NT2/D1 (cell line): Measurements from ENCODE around the gene GPS2.

Source experiments
- DNase-seq: peaks from one replicate; pipeline ENCODE4 v3.0.0-alpha.2; 2011; ENCODE audit warnings: low read depth, low spot score
- H3K27me3 ChIP-seq: 2 replicates; pipeline ENCODE4 v1.6.0; 2011; ENCODE audit warnings: mild to moderate bottlenecking; ENCODE audit not compliant: insufficient read length, insufficient read depth
- H3K36me3 ChIP-seq: 2 replicates; pipeline ENCODE4 v1.6.1; 2011; ENCODE audit warnings: mild to moderate bottlenecking, low read length, mixed read lengths; ENCODE audit not compliant: insufficient read depth, insufficient read length
- H3K4me1 ChIP-seq: 2 replicates; pipeline ENCODE4 v1.5.1; 2011; ENCODE audit not compliant: insufficient read depth, insufficient read length
- H3K4me3 ChIP-seq: 2 replicates; pipeline ENCODE4 v1.5.1; 2011; ENCODE audit warnings: low read depth; ENCODE audit not compliant: insufficient read length
- H3K9ac ChIP-seq: 2 replicates; pipeline ENCODE4 v1.6.0; 2011; ENCODE audit warnings: low read depth; ENCODE audit not compliant: insufficient read length
- H3K9me3 ChIP-seq: 2 replicates; pipeline ENCODE4 v1.5.1; 2011; ENCODE audit warnings: mild to moderate bottlenecking, low read length; ENCODE audit not compliant: insufficient read depth
- SUZ12 ChIP-seq: IDR thresholded peaks from 2 replicates; pipeline ENCODE4 v1.6.1; 2011; ENCODE audit not compliant: insufficient read length, insufficient read depth; ENCODE audit errors: extremely low read depth
- YY1 ChIP-seq: IDR thresholded peaks from 2 replicates; pipeline ENCODE4 v1.6.1; 2011; ENCODE audit not compliant: insufficient read length, insufficient read depth
- ZNF274 ChIP-seq: IDR thresholded peaks from 2 replicates; pipeline ENCODE4 v1.6.1; 2011; ENCODE audit warnings: mild to moderate bottlenecking, low read depth, low read length

Gene GPS2, protein sequence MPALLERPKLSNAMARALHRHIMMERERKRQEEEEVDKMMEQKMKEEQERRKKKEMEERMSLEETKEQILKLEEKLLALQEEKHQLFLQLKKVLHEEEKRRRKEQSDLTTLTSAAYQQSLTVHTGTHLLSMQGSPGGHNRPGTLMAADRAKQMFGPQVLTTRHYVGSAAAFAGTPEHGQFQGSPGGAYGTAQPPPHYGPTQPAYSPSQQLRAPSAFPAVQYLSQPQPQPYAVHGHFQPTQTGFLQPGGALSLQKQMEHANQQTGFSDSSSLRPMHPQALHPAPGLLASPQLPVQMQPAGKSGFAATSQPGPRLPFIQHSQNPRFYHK

DNA sequence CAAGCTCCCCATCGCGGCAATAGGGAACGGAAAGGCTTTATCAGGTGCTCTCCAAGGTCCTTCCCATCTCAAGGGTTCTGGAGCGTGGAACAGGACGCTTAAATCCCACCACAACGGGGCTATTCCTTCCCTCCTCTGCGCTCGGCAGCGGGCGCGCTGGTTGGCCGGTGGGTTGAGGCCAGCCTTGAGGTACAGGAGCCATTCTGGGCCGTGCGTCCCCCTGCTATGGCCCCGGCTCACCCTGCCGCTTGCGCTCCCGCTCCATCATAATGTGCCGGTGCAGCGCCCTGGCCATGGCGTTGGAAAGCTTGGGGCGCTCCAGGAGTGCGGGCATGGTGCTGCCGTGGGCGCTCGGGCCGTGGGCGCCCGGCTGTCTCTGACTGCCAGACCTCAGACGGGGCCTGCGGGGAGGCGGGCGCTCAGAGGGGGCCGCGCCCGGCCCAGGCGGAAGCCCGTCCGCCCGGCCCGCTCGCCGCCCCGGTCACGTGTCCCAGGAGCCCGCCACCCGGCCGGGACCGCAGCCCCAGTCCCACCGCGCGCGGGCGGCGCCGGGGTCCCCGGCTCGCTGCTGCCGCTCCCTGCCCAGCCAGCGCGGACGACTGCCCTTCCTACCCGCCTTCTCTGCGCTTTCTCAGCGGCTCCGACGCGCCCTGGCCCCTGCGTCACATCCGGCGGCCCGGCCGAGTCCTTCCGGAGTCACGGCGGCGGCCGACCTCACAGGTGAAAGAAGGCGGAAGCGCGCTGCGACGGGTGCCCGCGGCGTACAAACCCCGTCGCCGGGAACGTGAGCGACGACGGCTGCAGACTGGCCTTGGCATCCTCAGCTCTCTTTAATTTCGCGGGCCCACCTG, at the start of gene GPS2:
Gene GPS2, minus strand, starts transcription at position 642 of the 851 bp plus-strand sequence. Its CDS starts 308 bp downstream, at position 334.
- TF ChIP-seq YY1 (no peak), SUZ12 (no peak), ZNF274 (no peak)
- peak within 1 kb of the TSS; percentile 66 for H3K4me3 ChIP-seq
- peaks cover 71% of the 10 kb centered on the region for H3K36me3 ChIP-seq
- H3K9ac ChIP-seq = peak within 1 kb of the TSS; percentile 87
- H3K4me1 ChIP-seq = peaks cover 6% of the 10 kb centered on the region
- H3K9me3 ChIP-seq = no peaks in the 10 kb centered on the region
- DNase-seq = peak; percentile 77
- no peaks in the 10 kb centered on the region for H3K27me3 ChIP-seq

DNA sequence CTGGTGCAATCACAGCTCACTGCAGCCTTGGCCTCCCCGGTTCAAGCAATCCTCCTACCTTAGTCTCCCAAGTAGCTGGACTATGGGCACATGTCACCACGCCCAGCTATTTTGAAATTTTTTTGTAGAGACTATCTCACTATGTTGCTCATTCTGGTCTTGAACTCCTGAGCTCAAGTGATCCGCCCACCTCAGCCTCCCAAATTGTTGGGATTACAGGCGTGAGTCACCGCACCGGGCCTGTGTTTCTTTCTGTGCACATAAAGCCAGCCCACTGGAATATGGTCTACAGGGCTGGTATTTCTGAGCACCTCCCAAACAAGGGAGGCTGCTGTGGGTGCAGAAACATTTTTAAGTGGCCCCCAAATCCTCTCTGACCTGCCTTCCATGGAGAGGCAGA, 48.2 kb upstream of the GPS2 start:
- Histone ChIP-seq H3K4me3 (no peak overlapping the region), H3K27me3 (no peaks in the 10 kb centered on the region), H3K9ac (no peak overlapping the region), H3K4me1 (no peaks in the 10 kb centered on the region), H3K36me3 (no peaks in the 10 kb centered on the region), H3K9me3 (no peaks in the 10 kb centered on the region)
- no peak for DNase-seq
- TF ChIP-seq ZNF274 = no peak
- no peak for TF ChIP-seq SUZ12
- TF ChIP-seq YY1 = no peak

DNA sequence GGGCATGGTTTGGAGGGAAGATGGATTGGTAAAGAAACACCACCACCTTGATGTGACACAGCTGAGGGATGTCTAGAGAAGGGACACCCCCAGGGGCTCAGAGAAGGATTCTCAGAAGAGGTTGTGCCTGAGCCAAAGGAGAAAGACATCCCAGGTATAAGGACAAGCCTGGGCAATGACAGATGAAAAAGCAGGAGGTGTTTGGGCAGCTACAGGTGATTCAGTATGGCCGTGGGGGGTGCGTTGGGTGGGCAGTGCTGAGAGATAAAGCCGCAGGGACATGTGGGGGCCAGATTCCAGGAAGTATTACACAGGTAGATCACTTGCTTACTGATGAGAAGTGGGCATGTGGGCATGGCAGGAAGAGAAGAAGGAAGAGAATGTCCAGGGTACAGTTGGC, 46.7 kb upstream of the GPS2 start:
- no peaks in the 10 kb centered on the region for H3K36me3 ChIP-seq
- H3K27me3 ChIP-seq = no peaks in the 10 kb centered on the region
- no peaks in the 10 kb centered on the region for H3K9me3 ChIP-seq
- DNase-seq = no peak
- no peak overlapping the region for H3K4me3 ChIP-seq
- no peaks in the 10 kb centered on the region for H3K4me1 ChIP-seq
- TF ChIP-seq YY1 = no peak
- TF ChIP-seq ZNF274 = no peak
- no peak overlapping the region for H3K9ac ChIP-seq

DNA sequence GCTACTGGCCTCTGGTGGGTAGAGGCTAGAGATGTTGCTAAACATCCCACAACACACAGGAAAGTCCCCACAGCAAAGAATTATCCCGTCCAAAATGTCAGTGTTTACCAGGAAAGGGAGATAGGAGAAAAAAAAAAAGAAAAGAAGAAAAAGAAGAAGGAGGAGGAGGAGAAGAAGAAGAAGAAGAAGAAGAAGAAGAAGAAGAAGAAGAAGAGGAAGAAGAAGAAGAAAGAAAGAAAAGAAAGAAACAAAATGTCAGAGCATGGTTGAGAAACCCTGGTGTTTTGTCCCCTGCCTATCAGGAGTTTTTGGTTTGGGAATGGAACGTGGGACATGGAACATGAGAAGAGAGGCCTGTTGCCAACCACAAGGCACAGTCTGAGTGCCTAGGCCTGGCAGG, 42.2 kb upstream of the GPS2 start:
- Histone ChIP-seq H3K9ac (no peak overlapping the region), H3K4me1 (peaks cover 10% of the 10 kb centered on the region), H3K4me3 (no peak overlapping the region), H3K27me3 (peaks cover 4% of the 10 kb centered on the region), H3K9me3 (no peaks in the 10 kb centered on the region), H3K36me3 (no peaks in the 10 kb centered on the region)
- no peak for DNase-seq
- TF ChIP-seq SUZ12 (no peak), YY1 (no peak), ZNF274 (no peak)

DNA sequence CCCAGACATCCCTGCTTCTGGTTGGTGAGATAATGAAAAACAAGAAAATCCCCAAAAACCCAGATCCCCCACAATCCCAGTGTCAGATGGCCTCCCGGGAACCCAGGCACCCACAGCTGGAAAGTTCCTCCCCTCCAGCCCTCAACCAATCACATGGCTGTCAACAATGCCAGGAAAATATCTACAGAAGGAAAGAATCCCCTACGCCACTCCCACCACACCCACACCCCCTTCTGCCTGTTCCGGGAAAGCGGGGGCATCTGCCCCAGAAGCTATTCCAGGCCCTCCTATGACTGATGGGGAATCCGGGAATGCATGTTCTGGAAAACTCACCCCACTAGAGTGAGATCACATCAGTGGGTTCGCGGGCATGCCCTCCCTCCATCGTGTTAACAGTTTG, 41.6 kb upstream of the GPS2 start:
- no peaks in the 10 kb centered on the region for H3K36me3 ChIP-seq
- H3K4me1 ChIP-seq = peaks cover 10% of the 10 kb centered on the region
- peaks cover 4% of the 10 kb centered on the region for H3K27me3 ChIP-seq
- DNase-seq = no peak
- no peaks in the 10 kb centered on the region for H3K9me3 ChIP-seq
- H3K4me3 ChIP-seq = no peak overlapping the region
- TF ChIP-seq YY1 (no peak), SUZ12 (no peak), ZNF274 (no peak)
- no peak overlapping the region for H3K9ac ChIP-seq

DNA sequence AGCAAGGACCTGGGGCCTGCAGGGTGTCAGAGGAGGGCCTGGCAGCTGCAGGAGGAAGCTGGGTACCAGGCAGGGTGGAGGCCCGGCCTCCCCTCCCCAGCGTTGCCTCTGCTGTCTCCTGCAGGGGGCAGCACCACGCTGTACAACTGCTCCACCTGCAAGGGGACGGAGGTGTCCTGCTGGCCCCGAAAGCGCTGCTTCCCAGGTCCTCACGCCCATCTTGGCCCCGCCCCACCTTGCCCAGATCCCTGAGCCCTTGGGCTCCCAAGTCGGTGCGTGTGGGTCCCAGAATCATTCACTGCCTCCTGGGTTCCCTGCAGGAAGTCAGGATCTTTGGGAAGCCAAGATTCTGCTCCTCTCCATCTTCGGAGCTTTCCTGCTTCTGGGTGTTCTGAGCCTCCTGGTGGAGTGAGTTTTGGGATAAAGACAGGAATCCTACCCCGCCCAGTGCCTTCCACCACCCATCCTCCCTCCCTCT, 41.0 kb upstream of the GPS2 start:
- TF ChIP-seq SUZ12 (no peak), YY1 (no peak), ZNF274 (no peak)
- H3K36me3 ChIP-seq = no peaks in the 10 kb centered on the region
- H3K4me3 ChIP-seq = peak overlapping the region; percentile 11
- peaks cover 4% of the 10 kb centered on the region for H3K27me3 ChIP-seq
- peak overlapping the region; percentile 61 for H3K9ac ChIP-seq
- DNase-seq = peak; percentile 75
- H3K9me3 ChIP-seq = no peaks in the 10 kb centered on the region
- H3K4me1 ChIP-seq = peaks cover 10% of the 10 kb centered on the region

DNA sequence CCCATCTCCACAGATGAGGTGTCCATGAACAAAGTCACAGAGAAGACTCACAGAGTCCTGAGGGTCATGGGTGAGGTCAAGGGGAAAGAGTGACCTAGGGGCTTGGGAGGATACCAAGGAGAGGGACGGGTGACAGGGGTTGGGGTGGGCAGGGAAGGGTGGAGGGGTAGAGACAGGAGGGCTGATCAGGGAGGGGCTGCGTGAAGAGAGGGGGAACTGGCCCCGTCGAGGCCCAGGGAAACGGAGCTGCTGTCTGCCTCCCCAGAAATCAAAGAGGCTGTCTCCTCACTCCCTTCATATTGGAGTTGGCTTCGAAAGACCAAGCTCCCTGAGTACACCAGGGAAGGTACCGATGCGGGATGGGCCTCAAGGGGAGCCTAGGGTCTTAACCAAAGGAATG, 40.4 kb upstream of the GPS2 start:
- H3K4me1 ChIP-seq = peaks cover 10% of the 10 kb centered on the region
- H3K27me3 ChIP-seq = peaks cover 4% of the 10 kb centered on the region
- TF ChIP-seq SUZ12 (no peak), YY1 (no peak), ZNF274 (no peak)
- no peaks in the 10 kb centered on the region for H3K9me3 ChIP-seq
- DNase-seq = no peak
- H3K9ac ChIP-seq = no peak overlapping the region
- no peak overlapping the region for H3K4me3 ChIP-seq
- H3K36me3 ChIP-seq = no peaks in the 10 kb centered on the region
